Erythroblast (primary cell): ENCODE measurements around the gene ANO1.

Source experiments
- GATA1 ChIP-seq: IDR thresholded peaks from 2 replicates; pipeline ENCODE4 v1.6.1; 2011; ENCODE audit warnings: low read depth, mild to moderate bottlenecking, control low read depth, low read length, moderate library complexity
- POLR2A ChIP-seq: IDR thresholded peaks from 2 replicates; pipeline ENCODE4 v1.6.1; 2011; ENCODE audit warnings: mild to moderate bottlenecking, low read length

DNA sequence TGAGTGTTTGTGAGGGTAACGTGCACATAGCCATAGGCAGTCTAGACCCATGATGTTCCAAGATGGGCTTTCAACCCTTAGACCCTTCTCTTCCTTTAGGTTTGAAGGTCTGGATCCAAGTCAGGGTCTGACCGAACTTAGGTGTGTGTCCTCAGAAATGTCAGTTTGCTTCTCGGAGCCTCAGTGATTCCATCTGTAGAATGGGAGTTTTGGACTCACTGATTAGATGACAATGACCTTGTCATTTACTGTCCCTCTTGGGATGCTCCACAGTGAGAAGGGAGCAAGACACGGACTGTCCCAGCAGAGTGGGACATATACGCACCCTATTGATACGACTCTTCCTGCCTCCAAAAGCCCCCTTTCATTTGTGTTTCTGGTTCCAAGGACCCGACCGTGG is 37.7 kb downstream of the ANO1 start:
- TF ChIP-seq POLR2A (no peak), GATA1 (no peak)
